Muscle of arm (tissue), 12 donors: ENCODE results near the gene ST13. TPM values are rescaled to one million over a fixed set of nuclear protein-coding genes. Genes with fewer than 3 reads are reported as not detected.
"Not testable (repeated sequence)": the region's sequence is repeated elsewhere in the genome, so short reads cannot be mapped to it uniquely, and the experiment has no call there.

Experiments
- DNase-seq: peaks from one replicate; pipeline ENCODE4 v3.0.0-alpha.2; 2013
- polyA plus RNA-seq, 12 donors: library from polyadenylated mRNA; unstranded; fragments of 120-200 nt; gene quantifications; one replicate each; pipeline ENCODE4 v1.2.1, GENCODE V29; 2013; ENCODE audit not compliant: insufficient read length in 12 of 12

The ST13 gene
- polyA plus RNA-seq, 12 donors: 241 to 520 (median 443) TPM

- no peak for DNase-seq
Measured at GRCh38 chr22:40797427-40797826, 59.0 kb downstream of the ST13 start.

DNA sequence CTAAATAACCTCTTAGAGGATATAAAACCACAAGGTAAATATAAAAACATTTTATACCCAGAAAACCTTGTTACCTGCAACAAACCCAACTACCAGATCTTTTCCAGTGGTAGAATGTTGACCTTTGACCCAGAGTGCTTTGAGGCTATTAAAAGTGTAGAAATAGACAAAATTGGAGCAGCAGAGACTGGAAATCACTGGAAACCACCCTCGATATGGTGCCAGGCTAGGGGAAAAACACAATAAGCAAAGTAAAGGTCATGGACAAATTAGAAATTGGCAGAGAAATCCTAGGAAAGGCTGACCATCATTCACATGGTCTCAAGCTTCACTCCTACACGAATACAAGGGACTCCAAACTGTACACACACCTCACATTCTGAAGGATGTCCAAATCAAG lies 64.0 kb downstream of the ST13 start:
- DNase-seq: no peak

DNA sequence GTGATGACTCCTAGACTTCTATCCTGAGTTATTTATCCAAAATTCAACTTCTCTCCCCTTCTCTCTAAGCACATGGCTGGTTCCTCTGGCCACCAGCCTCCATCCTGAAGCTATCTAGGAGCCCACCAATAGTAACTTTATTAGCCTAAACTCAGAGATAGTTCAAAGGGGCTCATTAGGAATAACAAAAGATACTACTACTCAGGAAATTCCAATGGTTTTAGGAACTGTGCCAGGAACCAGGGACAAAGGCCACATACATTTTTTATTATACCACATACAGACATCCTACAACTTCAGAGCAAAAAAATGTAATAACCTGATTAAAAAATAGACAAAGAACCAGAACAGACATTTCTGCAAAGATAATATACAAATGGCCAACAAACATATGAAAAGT lies 65.2 kb downstream of the ST13 start:
- no peak for DNase-seq

- DNase-seq: no peak
Measured at GRCh38 chr22:40789131-40789530, 67.3 kb downstream of the ST13 start.

GRCh38 chr22:40782521-40782920 lies 73.9 kb downstream of the ST13 start:
- no peak for DNase-seq

- DNase-seq: not testable (repeated sequence)
Measured at GRCh38 chr22:40781749-40782148, 74.7 kb downstream of the ST13 start.

Other genes starting within 250 kb of the ST13 start
- gene MRTFA, start 219.9 kb downstream of the ST13 start, polyA plus RNA-seq: 10 to 100 TPM in 11 of 12 donors, not detected in 1; 19.0 to 35.7 (median 23.5) TPM
- gene MCHR1, start 177.2 kb downstream of the ST13 start, polyA plus RNA-seq: under 1 TPM in 10 of 12 donors, not detected in 2; 0.18 to 0.74 (median 0.36) TPM
- 10 to 100 TPM in 11 of 12 donors, not detected in 1; 16.4 to 32.7 (median 21.9) TPM for gene SLC25A17, start 37.3 kb downstream of the ST13 start, polyA plus RNA-seq
- 10 to 100 TPM in 10 of 12 donors, 1 to 10 TPM in 1, not detected in 1; 6.7 to 19.6 (median 14.6) TPM for gene XPNPEP3, start 509 bp upstream of the ST13 start, polyA plus RNA-seq
- gene DNAJB7, start 5.5 kb upstream of the ST13 start, polyA plus RNA-seq: under 1 TPM in 10 of 12 donors, not detected in 2; 0.10 to 0.98 (median 0.48) TPM
- 100 to 1,000 TPM in 1 of 12 donors, 10 to 100 TPM in 10, not detected in 1; 42.2 to 103 (median 67.6) TPM for gene RBX1, start 94.7 kb upstream of the ST13 start, polyA plus RNA-seq
- gene EP300, start 236.0 kb upstream of the ST13 start, polyA plus RNA-seq: 10 to 100 TPM in 11 of 12 donors, not detected in 1; 28.3 to 74.5 (median 36.8) TPM